Liver (tissue), 9 donors: ENCODE measurements around the gene ADA. TPM values are rescaled to one million over a fixed set of nuclear protein-coding genes. Genes with fewer than 3 reads are reported as not detected.

ENCODE experiments used
- DNase-seq: peaks from one replicate; pipeline ENCODE4 v3.0.0-alpha.2; 2017; ENCODE audit warnings: low spot score
- H3K27ac ChIP-seq, 2 donors: one replicate each; pipeline ENCODE4 v1.7.0; 2013; ENCODE audit warnings: inconsistent platforms in 2 of 2, low read length in 2 of 2, control low read depth in 1 of 2, low read depth in 1 of 2, mild to moderate bottlenecking in 1 of 2
- H3K27me3 ChIP-seq, 4 donors: one replicate each; pipeline versions ENCODE4 v1.6.1 to v1.7.0; 2013; ENCODE audit warnings: low read length in 3 of 4, inconsistent platforms in 1 of 4, mild to moderate bottlenecking in 1 of 4, moderate library complexity in 1 of 4; ENCODE audit not compliant: control insufficient read depth in 4 of 4, insufficient read depth in 4 of 4
- H3K36me3 ChIP-seq, 4 donors: one replicate each; pipeline versions ENCODE4 v1.6.1 to v1.7.0; 2013; ENCODE audit warnings: low read length in 3 of 4, mild to moderate bottlenecking in 3 of 4, low read depth in 1 of 4, moderate library complexity in 1 of 4; ENCODE audit not compliant: control insufficient read depth in 4 of 4, insufficient read depth in 3 of 4
- H3K4me1 ChIP-seq, 4 donors: one replicate each; pipeline versions ENCODE4 v1.6.1 to v1.7.0; 2013; ENCODE audit warnings: low read length in 3 of 4, mild to moderate bottlenecking in 3 of 4, moderate library complexity in 1 of 4; ENCODE audit not compliant: control insufficient read depth in 4 of 4, insufficient read depth in 4 of 4
- H3K4me3 ChIP-seq, 3 donors: one replicate each; pipeline versions ENCODE4 v1.6.1 to v1.7.0; 2013; ENCODE audit warnings: low read length in 3 of 3, control low read depth in 1 of 3, low read depth in 1 of 3, mild to moderate bottlenecking in 1 of 3
- H3K9ac ChIP-seq, 2 donors: one replicate each; pipeline ENCODE4 v1.7.0; 2013; ENCODE audit warnings: low read length in 2 of 2, mild to moderate bottlenecking in 2 of 2, moderate library complexity in 2 of 2, control low read depth in 1 of 2, low read depth in 1 of 2
- H3K9me3 ChIP-seq, 4 donors: one replicate each; pipeline versions ENCODE4 v1.6.1 to v1.7.0; 2013; ENCODE audit warnings: low read length in 3 of 4; ENCODE audit not compliant: control insufficient read depth in 4 of 4
- ATF3 ChIP-seq: IDR thresholded peaks from 2 replicates; pipeline ENCODE4 v1.6.1; 2016; ENCODE audit warnings: antibody characterized with exemption
- CTCF ChIP-seq: fragments of 150-350 bp; IDR thresholded peaks from 2 replicates; pipeline ENCODE4 v1.5.1; 2017; ENCODE audit warnings: improper control_type of control experiment, low read depth, low read length; ENCODE audit not compliant: missing input control
- EGR1 ChIP-seq, 2 donors: IDR thresholded peaks; 2 replicates each; pipeline ENCODE4 v1.6.1; 2016 to 2018; ENCODE audit warnings: antibody characterized with exemption in 2 of 2, low read depth in 2 of 2
- FOXA1 ChIP-seq: IDR thresholded peaks from 2 replicates; pipeline ENCODE4 v1.6.1; 2016; ENCODE audit warnings: antibody characterized with exemption
- FOXA2 ChIP-seq: IDR thresholded peaks from 2 replicates; pipeline ENCODE4 v1.6.1; 2016; ENCODE audit warnings: antibody characterized with exemption
- GABPA ChIP-seq, 2 donors: IDR thresholded peaks in 1 of 2; conservative IDR thresholded peaks in 1 of 2; 2 replicates each; pipeline ENCODE4 v1.6.1; 2016; ENCODE audit warnings: antibody characterized with exemption in 2 of 2, mild to moderate bottlenecking in 1 of 2, moderate library complexity in 1 of 2
- HNF4A ChIP-seq, 2 donors: conservative IDR thresholded peaks; 2 replicates each; pipeline ENCODE4 v1.6.1; 2016; ENCODE audit warnings: antibody characterized with exemption in 2 of 2, mild to moderate bottlenecking in 2 of 2
- HNF4G ChIP-seq: IDR thresholded peaks from 2 replicates; pipeline ENCODE4 v1.6.1; 2016; ENCODE audit warnings: antibody characterized with exemption
- JUND ChIP-seq, 2 donors: IDR thresholded peaks; 2 replicates each; pipeline ENCODE4 v1.6.1; 2016; ENCODE audit warnings: antibody characterized with exemption in 2 of 2
- MAX ChIP-seq: IDR thresholded peaks from 2 replicates; pipeline ENCODE4 v1.6.1; 2016; ENCODE audit warnings: antibody characterized with exemption
- NR2F2 ChIP-seq: IDR thresholded peaks from 2 replicates; pipeline ENCODE4 v1.6.1; 2016; ENCODE audit warnings: antibody characterized with exemption
- REST ChIP-seq: IDR thresholded peaks from 2 replicates; pipeline ENCODE4 v1.6.1; 2016; ENCODE audit warnings: antibody characterized with exemption, mild to moderate bottlenecking
- RXRA ChIP-seq, 2 donors: IDR thresholded peaks; 2 replicates each; pipeline ENCODE4 v1.6.1; 2017 to 2018; ENCODE audit warnings: antibody characterized with exemption in 2 of 2, mild to moderate bottlenecking in 1 of 2
- SP1 ChIP-seq: IDR thresholded peaks from 2 replicates; pipeline ENCODE4 v1.6.1; 2018; ENCODE audit warnings: antibody characterized with exemption, mild to moderate bottlenecking
- TAF1 ChIP-seq: conservative IDR thresholded peaks from 2 replicates; pipeline ENCODE4 v1.6.1; 2016; ENCODE audit warnings: antibody characterized with exemption, mild to moderate bottlenecking
- YY1 ChIP-seq: IDR thresholded peaks from 2 replicates; pipeline ENCODE4 v1.6.1; 2016; ENCODE audit warnings: antibody characterized with exemption, mild to moderate bottlenecking
- ZBTB33 ChIP-seq: IDR thresholded peaks from 2 replicates; pipeline ENCODE4 v1.6.1; 2016; ENCODE audit warnings: antibody characterized with exemption
- WGBS: extraction: QIAGEN DNeasy Blood & Tissue Kit; methylation state at CpG from one replicate; pipeline ENCODE4 v1.1.7; 2013; 5-methylcytosine and 5-hydroxymethylcytosine counted together
- polyA plus RNA-seq, 2 donors: library from polyadenylated mRNA; stranded (reverse) in 1 of 2; unstranded in 1 of 2; fragments of 200-250 nt in 1 of 2; fragments of >200 nt in 1 of 2; fragmentation: Nextera tagmentation in 1 of 2; extraction: Ambion mirVana in 1 of 2; gene quantifications; one replicate each; pipeline versions ENCODE4 v1.2.1 to v1.2.3, GENCODE V29; 2013 to 2015
- total RNA-seq, 2 donors: library from RNA; depleted of rRNA; stranded (reverse); fragments of >200 nt; gene quantifications; one replicate each; pipeline ENCODE4 v1.2.3, GENCODE V29; 2014
- donor health status: healthy.
- donor health status: healthy.
- donor health status: healthy.
- donor health status: healthy.
- donor health status: healthy.

The ADA gene
- total and polyA plus RNA-seq, 4 donors = 2.9 to 7.7 (median 3.0) TPM

GRCh38 chr20:44620030-44620429, 31.5 kb downstream of the ADA start:
- Histone ChIP-seq H3K9ac (no peak overlapping the region), H3K9me3 (peaks cover 0 to 3% (median under 1%) of the 10 kb centered on the region in 4 donors), H3K27me3 (no peaks in the 10 kb centered on the region), H3K4me3 (no peak overlapping the region), H3K27ac (no peak overlapping the region), H3K4me1 (no peaks in the 10 kb centered on the region), H3K36me3 (peaks cover 3 to 25% (median 7%) of the 10 kb centered on the region in 4 donors)
- 91% methylated on average over 5 of the region's 5 CpGs for WGBS
- DNase-seq = no peak
- TF ChIP-seq RXRA (IDR thresholded peaks at IDR 0.05) = no peak
- TF ChIP-seq MAX = no peak
- TF ChIP-seq CTCF = no peak
- TF ChIP-seq ZBTB33 = no peak
- TF ChIP-seq HNF4A (conservative IDR thresholded peaks at IDR 0.05) = no peak
- no peak for TF ChIP-seq YY1

- DNase-seq = no peak
- H3K4me3 ChIP-seq = no peak overlapping the region
- H3K27ac ChIP-seq = no peak overlapping the region
- no peaks in the 10 kb centered on the region for H3K27me3 ChIP-seq
- peaks cover 0 to 3% (median under 1%) of the 10 kb centered on the region in 4 donors for H3K9me3 ChIP-seq
- TF ChIP-seq ATF3 = no peak
- TF ChIP-seq FOXA2 = no peak
- no peak for TF ChIP-seq YY1
- no peak for TF ChIP-seq TAF1
- no peak for TF ChIP-seq HNF4G
- TF ChIP-seq EGR1 (IDR thresholded peaks at IDR 0.05; ENCODE audit: low read depth in 2 of 2) = no peak
- no peak for TF ChIP-seq GABPA (IDR thresholded peaks at IDR 0.05 in 1 of 2, conservative IDR thresholded peaks at IDR 0.05 in 1 of 2)
- TF ChIP-seq MAX = no peak
- no peak for TF ChIP-seq REST
- no peak for TF ChIP-seq HNF4A (conservative IDR thresholded peaks at IDR 0.05)
- TF ChIP-seq NR2F2 = no peak
- TF ChIP-seq JUND (IDR thresholded peaks at IDR 0.05) = no peak
- TF ChIP-seq FOXA1 = no peak
- TF ChIP-seq ZBTB33 = no peak
- TF ChIP-seq CTCF = no peak
- no peak for TF ChIP-seq RXRA (IDR thresholded peaks at IDR 0.05)
- TF ChIP-seq SP1 = no peak
- 99% methylated on average over 7 of the region's 7 CpGs for WGBS
- H3K4me1 ChIP-seq = no peaks in the 10 kb centered on the region
- peaks cover 3 to 26% (median 7%) of the 10 kb centered on the region in 4 donors for H3K36me3 ChIP-seq
- H3K9ac ChIP-seq = no peak overlapping the region
Observed at GRCh38 chr20:44619294-44619693, 32.2 kb downstream of the ADA start.
